KMS-11 (cell line): ENCODE measurements around the gene XRCC6.

Source experiments
- H2AFZ ChIP-seq: fragments of 200-600 bp; sonication (generic); 2 replicates; pipeline ENCODE4 v1.6.1; 2016; ENCODE audit warnings: antibody characterized with exemption, mixed run types, low read depth
- H3K27ac ChIP-seq: fragments of 200-600 bp; sonication (generic); 2 replicates; pipeline ENCODE4 v1.6.1; 2016; ENCODE audit warnings: mild to moderate bottlenecking, mixed run types
- H3K27me3 ChIP-seq: fragments of 200-600 bp; sonication (generic); 2 replicates; pipeline ENCODE4 v1.6.1; 2017; ENCODE audit warnings: mild to moderate bottlenecking, low read depth, mixed run types, moderate library complexity; ENCODE audit not compliant: insufficient read depth
- H3K36me3 ChIP-seq: fragments of 200-600 bp; sonication (generic); 2 replicates; pipeline ENCODE4 v1.6.1; 2017; ENCODE audit warnings: mild to moderate bottlenecking, mixed run types; ENCODE audit not compliant: insufficient read depth
- H3K4me1 ChIP-seq: fragments of 200-600 bp; sonication (generic); 2 replicates; pipeline ENCODE4 v1.6.1; 2016; ENCODE audit warnings: mild to moderate bottlenecking, low read depth, mixed run types; ENCODE audit not compliant: poor library complexity, severe bottlenecking
- H3K4me2 ChIP-seq: fragments of 200-600 bp; sonication (generic); 2 replicates; pipeline ENCODE4 v1.7.0; 2016; ENCODE audit warnings: mild to moderate bottlenecking, mixed run types
- H3K4me3 ChIP-seq: fragments of 200-600 bp; sonication (generic); IDR thresholded peaks from 2 replicates; pipeline ENCODE4 v1.6.1; 2017; ENCODE audit warnings: low read depth, low read length, mixed read lengths; ENCODE audit not compliant: insufficient read depth
- H3K79me2 ChIP-seq: fragments of 200-600 bp; sonication (generic); 2 replicates; pipeline ENCODE4 v1.6.1; 2016; ENCODE audit warnings: low read depth, mixed run types; ENCODE audit not compliant: insufficient read depth
- H3K9ac ChIP-seq: fragments of 200-600 bp; sonication (generic); 2 replicates; pipeline ENCODE4 v1.6.1; 2016; ENCODE audit warnings: mild to moderate bottlenecking, mixed run types
- H4K20me1 ChIP-seq: fragments of 200-600 bp; sonication (generic); 2 replicates; pipeline ENCODE4 v1.6.1; 2016; ENCODE audit warnings: mild to moderate bottlenecking, mixed run types; ENCODE audit not compliant: insufficient read depth
- CTCF ChIP-seq: fragments of 200-600 bp; sonication (generic); conservative IDR thresholded peaks from 2 replicates; pipeline ENCODE4 v1.6.1; 2017; ENCODE audit warnings: low read depth, mild to moderate bottlenecking, antibody characterized with exemption, low read length, moderate library complexity, mixed read lengths

The XRCC6 gene

GRCh38 chr22:41600976-41601375, 20.1 kb upstream of the XRCC6 start:
- no peak overlapping the region for H3K9ac ChIP-seq
- peaks cover 21% of the 10 kb centered on the region for H4K20me1 ChIP-seq
- no peak overlapping the region for H2AFZ ChIP-seq
- no peak overlapping the region for H3K27ac ChIP-seq
- no peak for TF ChIP-seq CTCF
- no peak overlapping the region for H3K4me3 ChIP-seq
- no peaks in the 10 kb centered on the region for H3K36me3 ChIP-seq
- no peaks in the 10 kb centered on the region; the same call in 1 of the 2 replicates for H3K27me3 ChIP-seq
- peaks cover 31% of the 10 kb centered on the region for H3K4me1 ChIP-seq
- no peak overlapping the region for H3K4me2 ChIP-seq
- no peaks in the 10 kb centered on the region for H3K79me2 ChIP-seq

- Histone ChIP-seq H3K79me2 (no peaks in the 10 kb centered on the region), H3K9ac (no peak overlapping the region), H3K27ac (no peak overlapping the region), H3K36me3 (no peaks in the 10 kb centered on the region), H3K4me3 (no peak overlapping the region), H3K27me3 (no peaks in the 10 kb centered on the region; the same call in 1 of the 2 replicates), H3K4me1 (peaks cover 21% of the 10 kb centered on the region), H4K20me1 (peaks cover 19% of the 10 kb centered on the region), H2AFZ (no peak overlapping the region), H3K4me2 (peak overlapping the region; percentile 19; the same call in 1 of the 2 replicates)
- no peak for TF ChIP-seq CTCF
Observed at GRCh38 chr22:41603873-41604332, 17.2 kb upstream of the XRCC6 start.

- Histone ChIP-seq H3K4me3 (no peak overlapping the region), H3K27me3 (no peaks in the 10 kb centered on the region; the same call in 1 of the 2 replicates), H2AFZ (no peak overlapping the region), H3K36me3 (no peaks in the 10 kb centered on the region), H3K4me2 (no peak overlapping the region), H3K9ac (no peak overlapping the region), H3K79me2 (no peaks in the 10 kb centered on the region), H3K4me1 (peaks cover 18% of the 10 kb centered on the region), H4K20me1 (peaks cover 13% of the 10 kb centered on the region), H3K27ac (no peak overlapping the region)
- no peak for TF ChIP-seq CTCF
Observed at GRCh38 chr22:41608386-41608785, 12.7 kb upstream of the XRCC6 start.

GRCh38 chr22:41612603-41613306, 8.3 kb upstream of the XRCC6 start:
- Histone ChIP-seq H3K4me2 (no peak overlapping the region), H2AFZ (no peak overlapping the region), H3K36me3 (no peaks in the 10 kb centered on the region), H3K4me1 (peaks cover 4% of the 10 kb centered on the region), H4K20me1 (no peaks in the 10 kb centered on the region), H3K27me3 (no peaks in the 10 kb centered on the region), H3K79me2 (peaks cover 6% of the 10 kb centered on the region; the same call in 1 of the 2 replicates), H3K27ac (no peak overlapping the region), H3K4me3 (no peak overlapping the region), H3K9ac (no peak overlapping the region)
- TF ChIP-seq CTCF = no peak
